ENCODE data around the gene TAC4.
"Not testable (repeated sequence)": the region's sequence is repeated elsewhere in the genome, so short reads cannot be mapped to it uniquely, and the experiment has no call there.

The TAC4 gene

DNA sequence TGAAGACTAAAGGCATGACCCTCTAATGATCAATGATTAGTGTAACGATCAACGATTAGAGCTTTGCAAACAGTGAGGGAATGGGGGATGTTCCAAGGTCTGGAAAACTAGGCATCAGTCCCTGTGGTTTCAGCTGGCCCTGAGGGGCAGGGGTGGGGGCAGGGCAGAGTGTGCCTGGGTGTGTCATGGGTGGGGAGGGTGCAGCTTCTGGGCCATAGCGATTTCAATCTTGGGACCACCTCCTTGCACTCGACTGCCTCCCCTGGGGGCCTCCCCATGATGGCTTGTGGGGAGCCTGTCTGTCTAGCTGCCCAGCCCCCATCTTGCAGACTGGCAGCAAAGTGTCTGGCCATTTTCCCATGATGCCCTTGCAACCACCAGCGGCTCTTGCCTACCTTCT, 8.4 kb downstream of the TAC4 start:
- H3K27me3 Mint-ChIP-seq: no peaks in the 10 kb centered on the region
- peaks cover 4% of the 10 kb centered on the region for H3K4me1 Mint-ChIP-seq
- H3K27ac Mint-ChIP-seq: no peak overlapping the region
- no peak overlapping the region for H3K4me3 Mint-ChIP-seq
- H3K36me3 Mint-ChIP-seq: peaks cover 4% of the 10 kb centered on the region
- H3K9me3 Mint-ChIP-seq: no peaks in the 10 kb centered on the region

DNA sequence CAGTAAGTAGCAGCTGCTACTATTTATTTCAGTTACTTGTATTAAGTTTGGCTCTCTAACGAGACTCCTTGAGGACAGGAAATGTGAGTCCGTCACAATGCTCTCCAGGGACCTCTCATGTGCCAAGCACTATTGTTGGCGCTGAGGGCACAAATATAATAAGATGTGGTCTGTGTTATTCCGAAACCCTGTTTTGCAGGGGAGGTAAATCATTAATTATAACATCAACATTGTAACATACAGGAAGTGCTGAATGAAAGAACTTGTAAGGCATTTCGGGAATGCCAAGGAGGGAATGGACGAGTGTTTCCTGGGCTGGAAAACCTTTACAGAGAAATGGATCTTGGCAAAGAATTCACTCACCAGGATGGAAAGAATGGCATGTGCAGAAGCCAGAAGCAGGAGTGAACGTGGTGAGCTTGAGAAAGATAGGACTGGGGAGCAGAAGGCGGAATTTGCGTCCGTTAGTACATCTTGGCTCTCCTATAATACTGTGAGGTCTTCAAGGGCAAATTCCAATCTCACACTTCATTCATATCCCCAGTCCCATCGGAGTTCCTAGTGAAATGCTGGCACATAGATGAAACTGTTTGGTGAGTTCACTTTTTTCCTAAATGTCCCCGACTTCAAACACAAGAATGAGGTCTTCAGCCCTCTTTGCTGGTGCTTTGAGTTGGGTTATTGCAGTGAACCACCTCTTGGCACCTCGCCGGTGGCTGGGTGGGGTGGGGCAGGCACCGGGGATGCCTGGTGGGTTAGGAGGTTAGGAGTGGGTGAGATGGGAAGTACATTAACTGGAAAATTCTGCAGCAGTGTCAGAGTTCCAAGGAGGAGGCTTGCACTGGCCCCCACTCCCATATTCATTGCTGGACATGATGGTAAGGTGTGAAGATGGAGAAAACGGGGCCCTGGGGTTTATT, 11.5 kb downstream of the TAC4 start:
- Mint-ChIP-seq H3K27ac (no peak overlapping the region), H3K27me3 (no peaks in the 10 kb centered on the region), H3K9me3 (no peaks in the 10 kb centered on the region), H3K36me3 (peaks cover 3% of the 10 kb centered on the region), H3K4me3 (no peak overlapping the region), H3K4me1 (no peaks in the 10 kb centered on the region)

DNA sequence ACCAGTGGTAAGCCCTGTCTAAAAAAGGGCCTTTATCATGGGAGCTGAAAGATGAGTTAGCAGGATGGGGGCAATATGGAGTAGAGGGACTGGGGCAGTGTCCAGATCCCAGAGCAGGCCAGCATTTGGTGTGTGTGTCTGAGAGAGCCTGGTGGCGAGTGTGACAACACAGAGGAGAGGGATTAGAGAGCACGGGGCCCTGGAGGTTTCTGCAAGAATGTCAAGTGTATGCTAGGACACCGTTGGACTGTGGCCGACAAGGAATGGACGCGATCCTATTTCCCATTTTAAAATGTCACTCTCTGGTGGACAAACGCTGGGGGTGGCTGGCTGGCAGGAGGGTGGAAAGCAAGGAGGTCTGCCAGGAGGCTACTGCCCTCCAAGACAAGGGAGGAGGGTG, 12.4 kb downstream of the TAC4 start:
- Mint-ChIP-seq H3K9me3 (no peaks in the 10 kb centered on the region), H3K36me3 (peaks cover 3% of the 10 kb centered on the region), H3K4me1 (no peaks in the 10 kb centered on the region), H3K27ac (no peak overlapping the region), H3K4me3 (no peak overlapping the region), H3K27me3 (no peaks in the 10 kb centered on the region)

- Mint-ChIP-seq H3K27me3 (no peaks in the 10 kb centered on the region), H3K4me3 (no peak overlapping the region), H3K36me3 (peaks cover 3% of the 10 kb centered on the region), H3K27ac (no peak overlapping the region), H3K9me3 (no peaks in the 10 kb centered on the region), H3K4me1 (no peaks in the 10 kb centered on the region)
Measured at GRCh38 chr17:49834118-49834743, 13.6 kb downstream of the TAC4 start.

- H3K9me3 Mint-ChIP-seq: no peaks in the 10 kb centered on the region
- H3K27me3 Mint-ChIP-seq: no peaks in the 10 kb centered on the region
- H3K4me3 Mint-ChIP-seq: no peak overlapping the region
- H3K27ac Mint-ChIP-seq: no peak overlapping the region
- peaks cover 6% of the 10 kb centered on the region for H3K36me3 Mint-ChIP-seq
- no peaks in the 10 kb centered on the region for H3K4me1 Mint-ChIP-seq
Measured at GRCh38 chr17:49832840-49833599, 14.8 kb downstream of the TAC4 start.

DNA sequence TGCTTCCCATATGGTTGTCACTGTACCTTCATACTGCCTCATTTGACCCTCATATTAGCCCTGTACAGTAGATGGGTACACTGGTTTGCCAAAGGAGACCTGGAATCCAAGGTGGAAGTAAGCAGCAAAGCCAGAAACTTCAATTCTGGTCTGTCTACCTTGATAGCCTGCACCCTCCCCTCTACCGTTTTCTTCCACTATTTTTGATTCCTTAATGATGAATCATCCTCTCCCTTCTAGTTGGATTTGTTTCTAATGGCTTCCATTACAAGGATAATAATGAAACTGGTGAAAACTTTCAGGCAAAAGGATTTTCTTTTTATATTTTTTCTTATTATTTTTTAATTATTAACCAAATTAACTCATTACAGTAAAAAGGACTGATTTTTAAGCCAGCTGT, 17.3 kb downstream of the TAC4 start:
- H3K27me3 Mint-ChIP-seq: no peaks in the 10 kb centered on the region
- H3K4me3 Mint-ChIP-seq: no peak overlapping the region
- peaks cover 3% of the 10 kb centered on the region for H3K4me1 Mint-ChIP-seq
- peaks cover 15% of the 10 kb centered on the region for H3K36me3 Mint-ChIP-seq
- no peaks in the 10 kb centered on the region for H3K9me3 Mint-ChIP-seq
- no peak overlapping the region for H3K27ac Mint-ChIP-seq

DNA sequence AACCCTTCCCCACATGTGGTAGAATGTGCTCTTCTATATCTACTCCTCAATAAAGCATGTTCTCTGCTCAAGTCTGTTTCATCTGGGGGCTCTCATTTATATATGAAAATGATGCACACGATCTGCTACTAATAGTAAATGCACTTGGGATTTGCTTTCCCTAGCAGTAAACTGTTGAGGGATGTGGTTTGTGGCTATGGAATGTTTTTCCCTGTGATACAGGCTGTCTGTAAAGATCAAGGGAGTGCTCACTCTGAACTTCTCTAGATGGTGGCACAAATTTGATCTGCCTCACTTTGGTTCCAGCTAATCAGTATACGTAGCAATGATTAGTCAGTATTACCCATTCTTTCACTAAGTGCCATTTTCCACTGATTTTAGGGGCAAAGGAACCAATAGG, 18.8 kb downstream of the TAC4 start:
- Mint-ChIP-seq H3K4me3 (no peak overlapping the region), H3K4me1 (peaks cover 3% of the 10 kb centered on the region), H3K36me3 (peaks cover 18% of the 10 kb centered on the region), H3K27me3 (no peaks in the 10 kb centered on the region), H3K9me3 (no peaks in the 10 kb centered on the region), H3K27ac (no peak overlapping the region)

- not testable (repeated sequence) for H3K4me1 Mint-ChIP-seq, H3K9me3 Mint-ChIP-seq, H3K4me3 Mint-ChIP-seq, H3K27me3 Mint-ChIP-seq
- H3K36me3 Mint-ChIP-seq: peaks cover 20% of the 10 kb centered on the region
- H3K27ac Mint-ChIP-seq: peak overlapping the region; percentile 43
Measured at GRCh38 chr17:49828325-49828724, 19.5 kb downstream of the TAC4 start.

DNA sequence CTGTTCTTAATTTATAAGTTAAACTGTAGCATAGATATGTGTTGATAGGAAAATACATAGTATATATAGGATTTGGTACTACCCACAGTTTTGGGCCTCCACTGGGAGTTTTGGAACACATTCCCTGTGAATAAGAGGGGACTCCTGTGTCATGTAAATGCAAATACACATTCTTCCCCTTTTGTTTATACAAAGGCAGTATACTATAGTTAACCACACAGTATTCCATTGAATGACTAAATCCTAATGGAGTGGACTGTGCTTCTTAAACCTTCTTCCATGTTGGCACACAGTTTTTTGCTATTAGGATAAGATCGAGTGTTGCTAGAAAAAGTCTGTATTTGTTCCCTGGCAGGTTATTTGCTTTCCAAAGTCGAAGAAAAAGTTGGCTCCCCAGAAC, 22.2 kb downstream of the TAC4 start:
- no peak overlapping the region for H3K27ac Mint-ChIP-seq
- H3K9me3 Mint-ChIP-seq: no peaks in the 10 kb centered on the region
- H3K4me3 Mint-ChIP-seq: no peak overlapping the region
- H3K27me3 Mint-ChIP-seq: no peaks in the 10 kb centered on the region
- H3K4me1 Mint-ChIP-seq: peaks cover 22% of the 10 kb centered on the region
- H3K36me3 Mint-ChIP-seq: peaks cover 27% of the 10 kb centered on the region

GRCh38 chr17:49823614-49824013, 24.3 kb downstream of the TAC4 start:
- H3K4me3 Mint-ChIP-seq: no peak overlapping the region
- peaks cover 5% of the 10 kb centered on the region for H3K9me3 Mint-ChIP-seq
- peaks cover 39% of the 10 kb centered on the region for H3K4me1 Mint-ChIP-seq
- no peak overlapping the region for H3K27ac Mint-ChIP-seq
- peaks cover 33% of the 10 kb centered on the region for H3K36me3 Mint-ChIP-seq
- no peaks in the 10 kb centered on the region for H3K27me3 Mint-ChIP-seq

- no peak overlapping the region for H3K27ac Mint-ChIP-seq
- no peak overlapping the region for H3K4me3 Mint-ChIP-seq
- H3K36me3 Mint-ChIP-seq: peaks cover 31% of the 10 kb centered on the region
- peaks cover 5% of the 10 kb centered on the region for H3K9me3 Mint-ChIP-seq
- peaks cover 47% of the 10 kb centered on the region for H3K4me1 Mint-ChIP-seq
- H3K27me3 Mint-ChIP-seq: no peaks in the 10 kb centered on the region
Measured at GRCh38 chr17:49822829-49823228, 25.0 kb downstream of the TAC4 start.

DNA sequence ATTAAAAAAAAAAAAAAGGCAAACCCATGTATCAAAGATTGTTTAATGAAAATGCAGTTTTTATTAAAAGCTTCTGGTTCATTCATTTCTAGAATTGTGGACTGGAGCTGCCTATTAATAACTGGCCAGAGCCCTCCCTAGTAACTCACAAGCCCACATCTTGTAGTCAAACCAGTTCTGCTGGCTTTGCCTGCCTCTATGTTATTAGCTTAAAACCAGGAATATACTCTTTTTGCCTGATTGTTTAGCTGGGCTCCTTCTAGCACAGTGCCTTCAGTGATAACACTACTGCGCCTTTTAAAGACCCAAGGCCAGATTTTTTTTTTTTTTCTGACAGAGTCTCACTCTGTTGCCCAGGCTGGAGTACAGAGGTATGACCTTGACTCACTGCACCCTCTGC, 26.0 kb downstream of the TAC4 start:
- H3K4me1 Mint-ChIP-seq: peaks cover 56% of the 10 kb centered on the region
- H3K27ac Mint-ChIP-seq: no peak overlapping the region
- H3K9me3 Mint-ChIP-seq: peaks cover 5% of the 10 kb centered on the region
- H3K36me3 Mint-ChIP-seq: peaks cover 26% of the 10 kb centered on the region
- H3K27me3 Mint-ChIP-seq: no peaks in the 10 kb centered on the region
- no peak overlapping the region for H3K4me3 Mint-ChIP-seq

DNA sequence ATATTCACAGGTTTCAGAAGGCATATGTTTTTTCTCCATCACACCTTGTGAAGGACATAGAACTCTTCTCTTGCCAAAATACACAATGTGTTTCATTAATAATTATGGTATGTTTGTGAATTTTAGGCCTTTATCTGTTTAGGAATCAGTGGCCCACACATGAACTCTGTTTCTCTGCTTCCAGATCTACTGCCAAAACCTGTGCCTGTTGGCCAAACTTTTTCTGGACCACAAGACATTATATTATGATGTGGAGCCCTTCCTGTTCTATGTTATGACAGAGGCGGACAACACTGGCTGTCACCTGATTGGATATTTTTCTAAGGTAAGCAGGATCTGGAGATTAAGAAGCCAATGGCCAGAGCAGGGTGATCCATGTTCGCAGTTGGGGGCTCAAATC, 26.4 kb downstream of the TAC4 start:
- peak overlapping the region; percentile 84 for H3K27ac Mint-ChIP-seq
- H3K9me3 Mint-ChIP-seq: peaks cover 5% of the 10 kb centered on the region
- H3K4me3 Mint-ChIP-seq: peak overlapping the region; percentile 0
- no peaks in the 10 kb centered on the region for H3K27me3 Mint-ChIP-seq
- H3K4me1 Mint-ChIP-seq: peaks cover 60% of the 10 kb centered on the region
- peaks cover 31% of the 10 kb centered on the region for H3K36me3 Mint-ChIP-seq

DNA sequence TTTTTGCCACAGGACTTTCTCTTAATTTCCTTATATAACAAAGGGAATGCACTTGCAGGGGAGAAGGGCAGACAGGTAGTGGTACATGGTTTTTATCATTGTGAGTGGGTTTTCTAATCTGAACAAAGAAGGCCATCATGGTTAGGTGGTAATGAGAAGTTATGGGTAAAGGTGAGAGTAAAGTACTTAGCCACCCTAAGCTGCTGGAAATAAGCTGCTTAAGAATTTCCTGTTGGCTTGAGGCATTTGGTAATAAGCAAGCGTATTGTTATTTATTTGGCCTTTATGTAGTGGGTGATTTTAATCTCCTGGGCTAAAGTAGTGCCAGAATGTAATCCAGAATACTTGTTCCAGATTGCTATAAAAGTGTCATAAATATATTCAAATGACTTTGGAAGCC, 27.1 kb downstream of the TAC4 start:
- Mint-ChIP-seq H3K27me3 (no peaks in the 10 kb centered on the region), H3K4me3 (no peak overlapping the region), H3K27ac (peak overlapping the region; percentile 84), H3K9me3 (peaks cover 5% of the 10 kb centered on the region), H3K4me1 (peaks cover 65% of the 10 kb centered on the region), H3K36me3 (peaks cover 28% of the 10 kb centered on the region)

DNA sequence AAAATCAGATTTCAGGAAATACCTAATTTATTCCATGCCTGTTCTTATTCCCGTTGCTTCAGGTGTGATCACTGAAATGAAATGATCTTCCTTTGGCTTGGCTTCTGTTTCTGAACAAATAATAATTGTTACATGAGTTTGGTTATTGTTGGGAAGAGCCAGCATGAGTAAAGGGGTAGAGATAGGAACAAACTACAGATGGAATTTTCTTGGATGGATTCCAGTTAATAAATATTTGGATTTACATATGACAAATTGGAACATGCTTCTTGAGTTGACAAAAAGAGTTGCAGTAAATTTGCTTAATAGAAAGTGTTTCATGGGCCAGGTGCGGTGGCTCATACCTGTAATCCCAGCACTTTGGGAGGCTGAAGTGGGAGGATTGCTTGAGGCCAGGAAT, 28.2 kb downstream of the TAC4 start:
- H3K27ac Mint-ChIP-seq: peak overlapping the region; percentile 14
- H3K27me3 Mint-ChIP-seq: no peaks in the 10 kb centered on the region
- H3K4me1 Mint-ChIP-seq: peaks cover 76% of the 10 kb centered on the region
- H3K36me3 Mint-ChIP-seq: peaks cover 22% of the 10 kb centered on the region
- peaks cover 5% of the 10 kb centered on the region for H3K9me3 Mint-ChIP-seq
- H3K4me3 Mint-ChIP-seq: no peak overlapping the region

GRCh38 chr17:49819138-49819537, 28.7 kb downstream of the TAC4 start:
- Mint-ChIP-seq H3K27ac (peak overlapping the region; percentile 94), H3K4me1 (peaks cover 81% of the 10 kb centered on the region), H3K9me3 (peaks cover 5% of the 10 kb centered on the region), H3K36me3 (peaks cover 22% of the 10 kb centered on the region), H3K4me3 (peak overlapping the region; percentile 47), H3K27me3 (no peaks in the 10 kb centered on the region)
